Measurements from ENCODE around the gene NTSR1.

NTSR1 gene

GRCh38 chr20:62692801-62693523 lies 15.7 kb upstream of the NTSR1 start:
- in situ Hi-C loops (cut with HindIII; ENCODE audit: low sequenced_read_pairs), result no loop called here

- in situ Hi-C loops (cut with HindIII; ENCODE audit: low sequenced_read_pairs), result no loop called here
These were observed 15.1 kb upstream of the NTSR1 start for GRCh38 chr20:62693524-62693922.

GRCh38 chr20:62694106-62694505 lies 14.5 kb upstream of the NTSR1 start:
- in situ Hi-C loops (cut with HindIII; ENCODE audit: low sequenced_read_pairs), result no loop called here

GRCh38 chr20:62694868-62695267 lies 13.8 kb upstream of the NTSR1 start:
- in situ Hi-C loops (cut with HindIII; ENCODE audit: low sequenced_read_pairs), result no loop called here

GRCh38 chr20:62695448-62696414 lies 12.9 kb upstream of the NTSR1 start:
- in situ Hi-C loops (cut with HindIII; ENCODE audit: low sequenced_read_pairs), result no loop called here

DNA sequence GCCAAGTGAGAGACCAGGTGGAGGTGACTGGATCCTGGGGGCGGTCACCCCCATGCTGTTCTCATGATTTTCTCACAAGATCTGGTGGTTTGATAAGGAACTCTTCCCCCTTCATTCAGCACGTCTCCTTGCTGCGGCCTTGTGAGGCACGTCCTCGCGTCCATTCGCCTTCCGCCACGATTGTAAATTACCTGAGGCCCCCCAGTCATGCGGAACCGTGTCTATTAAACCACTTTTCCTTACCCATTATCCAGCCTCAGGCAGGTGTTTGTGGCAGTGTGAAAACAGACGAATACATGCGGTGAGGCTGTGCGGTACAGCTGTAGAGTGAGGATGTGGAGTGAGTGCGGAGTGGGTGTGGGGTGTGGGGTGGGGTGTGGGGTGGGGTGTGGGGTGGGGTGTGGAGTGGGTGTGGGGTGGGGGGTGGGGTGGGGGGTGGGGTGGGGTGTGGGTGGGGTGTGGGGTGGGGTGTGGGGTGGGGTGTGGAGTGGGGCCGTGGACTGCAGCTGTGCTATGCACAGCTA lies 12.1 kb upstream of the NTSR1 start:
- in situ Hi-C loops (cut with HindIII; ENCODE audit: low sequenced_read_pairs), result no loop called here

DNA sequence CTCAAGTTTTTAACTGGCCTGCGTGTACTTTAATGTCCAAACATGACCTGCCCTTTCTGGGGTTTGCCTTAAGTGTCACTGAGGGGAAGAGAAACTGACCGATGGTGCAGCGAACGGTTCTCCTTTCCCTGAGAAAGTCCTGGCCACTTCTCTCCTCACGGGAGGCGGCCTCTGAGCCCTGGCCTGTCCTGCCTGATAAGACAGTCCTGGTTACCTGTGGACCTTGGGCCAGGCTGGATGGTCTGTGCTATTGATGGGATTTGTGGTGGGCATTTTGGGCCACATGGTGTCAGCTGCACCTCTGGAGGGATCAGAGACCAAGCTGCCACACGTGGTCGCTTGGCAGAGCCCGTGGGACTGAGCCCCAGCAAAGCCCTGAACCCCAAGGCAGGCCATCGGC lies 11.6 kb upstream of the NTSR1 start:
- in situ Hi-C loops (cut with HindIII; ENCODE audit: low sequenced_read_pairs), result no loop called here

DNA sequence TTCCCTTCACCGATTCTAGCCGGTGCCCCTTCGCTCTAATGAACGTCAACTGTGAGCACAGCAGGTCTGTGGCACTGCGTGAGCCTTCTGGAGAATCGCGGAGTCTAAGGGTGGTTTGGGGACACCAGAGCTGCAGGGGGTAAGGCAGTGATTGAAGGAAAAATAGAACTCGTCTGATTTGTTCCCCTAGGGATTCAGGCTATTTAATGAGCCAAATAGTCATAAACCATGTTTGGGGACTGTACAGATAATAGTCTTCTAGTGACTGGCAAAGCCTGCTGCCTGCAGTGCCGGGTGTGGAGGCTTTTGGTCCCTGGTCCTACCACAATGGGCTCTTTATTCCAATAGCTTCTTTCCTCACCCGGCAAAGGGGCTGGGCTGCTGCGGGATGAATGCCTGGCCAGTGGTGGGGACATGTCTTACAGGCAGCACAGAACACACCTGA lies 11.1 kb upstream of the NTSR1 start:
- in situ Hi-C loops (cut with HindIII; ENCODE audit: low sequenced_read_pairs), result no loop called here

- in situ Hi-C loops (cut with HindIII; ENCODE audit: low sequenced_read_pairs), result no loop called here
These were observed 10.4 kb upstream of the NTSR1 start for GRCh38 chr20:62698231-62698630.

DNA sequence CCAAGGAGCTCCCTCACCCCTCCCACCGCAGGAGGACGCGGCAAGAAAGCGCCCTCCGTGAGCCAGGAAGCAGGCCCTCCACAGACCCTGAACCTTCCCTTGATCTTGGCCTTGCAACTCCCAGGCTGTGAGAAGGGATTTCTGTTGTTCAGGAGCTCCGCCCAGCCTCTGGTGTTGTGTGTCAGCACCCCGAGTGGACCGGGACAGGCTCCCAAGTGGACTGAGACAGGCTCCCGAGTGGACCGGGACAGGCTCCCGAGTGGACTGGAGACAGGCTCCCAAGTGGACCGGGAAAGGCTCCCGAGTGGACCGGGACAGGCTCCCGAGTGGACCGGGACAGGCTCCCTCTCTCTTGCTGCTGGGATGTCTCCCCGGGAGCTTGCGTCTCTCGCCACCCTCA lies 9.3 kb upstream of the NTSR1 start:
- in situ Hi-C loops (cut with HindIII; ENCODE audit: low sequenced_read_pairs), result no loop called here

GRCh38 chr20:62699741-62700140 lies 8.9 kb upstream of the NTSR1 start:
- in situ Hi-C loops (cut with HindIII; ENCODE audit: low sequenced_read_pairs), result no loop called here

DNA sequence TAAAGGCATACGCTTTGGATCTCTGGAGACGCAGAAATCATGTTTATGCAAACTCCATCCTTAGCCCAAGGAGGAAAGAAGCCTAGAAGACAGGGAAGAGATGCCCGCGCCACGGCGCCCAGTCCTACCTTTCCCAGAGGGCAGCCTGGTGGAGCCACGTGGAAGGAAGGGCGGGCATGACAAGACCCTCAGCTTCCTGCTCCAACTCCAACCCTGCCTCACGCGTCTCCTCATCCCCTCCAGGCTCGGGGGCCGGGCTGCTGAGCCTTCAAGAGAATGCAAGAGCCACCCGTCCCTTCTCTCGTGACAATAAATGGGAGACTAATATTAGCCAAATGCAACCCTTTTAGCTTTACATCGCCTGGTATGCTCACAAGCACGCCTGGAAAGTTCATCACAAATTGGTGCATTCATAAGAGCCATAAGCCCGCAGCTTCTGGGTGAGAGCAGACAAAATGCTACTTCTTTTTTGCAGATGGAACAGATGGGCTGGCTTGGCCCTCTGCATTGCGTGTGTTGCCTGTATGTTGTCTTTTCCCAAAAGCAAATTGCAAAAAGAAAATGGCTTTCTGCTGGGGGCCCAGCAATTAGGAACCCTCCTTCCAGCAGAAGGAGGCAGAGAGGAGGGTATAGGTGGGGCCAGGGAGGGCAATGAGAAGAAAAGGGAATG lies 8.2 kb upstream of the NTSR1 start:
- in situ Hi-C loops (cut with HindIII; ENCODE audit: low sequenced_read_pairs), result no loop called here

- in situ Hi-C loops (cut with HindIII; ENCODE audit: low sequenced_read_pairs), result no loop called here
These were observed 7.2 kb upstream of the NTSR1 start for GRCh38 chr20:62701161-62702012.

- in situ Hi-C loops (cut with HindIII; ENCODE audit: low sequenced_read_pairs), result no loop called here
These were observed 6.7 kb upstream of the NTSR1 start for GRCh38 chr20:62702013-62702300.

GRCh38 chr20:62702895-62703852 lies 5.5 kb upstream of the NTSR1 start:
- in situ Hi-C loops (cut with HindIII; ENCODE audit: low sequenced_read_pairs), result no loop called here

DNA sequence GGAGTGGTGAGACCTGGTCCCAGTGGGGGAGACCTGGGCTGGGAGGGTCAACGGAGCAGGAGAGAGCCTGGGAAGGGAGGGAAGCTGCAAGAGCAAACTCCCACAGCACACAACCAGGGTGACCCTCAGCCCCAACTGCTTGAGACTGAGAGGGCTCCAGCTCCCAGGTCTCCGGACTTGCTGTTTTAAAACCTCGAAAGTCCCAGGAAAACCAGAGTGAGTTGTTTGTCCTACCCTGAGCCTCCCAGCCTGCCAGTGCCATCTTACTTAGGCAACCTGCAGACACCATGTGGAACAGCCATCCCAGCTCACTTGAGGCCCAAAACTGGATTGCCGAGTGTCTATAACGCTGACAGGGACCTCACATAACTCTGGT lies 4.8 kb upstream of the NTSR1 start:
- in situ Hi-C loops (cut with HindIII; ENCODE audit: low sequenced_read_pairs), result no loop called here

GRCh38 chr20:62704341-62704948 lies 4.2 kb upstream of the NTSR1 start:
- in situ Hi-C loops (cut with HindIII; ENCODE audit: low sequenced_read_pairs), result no loop called here

DNA sequence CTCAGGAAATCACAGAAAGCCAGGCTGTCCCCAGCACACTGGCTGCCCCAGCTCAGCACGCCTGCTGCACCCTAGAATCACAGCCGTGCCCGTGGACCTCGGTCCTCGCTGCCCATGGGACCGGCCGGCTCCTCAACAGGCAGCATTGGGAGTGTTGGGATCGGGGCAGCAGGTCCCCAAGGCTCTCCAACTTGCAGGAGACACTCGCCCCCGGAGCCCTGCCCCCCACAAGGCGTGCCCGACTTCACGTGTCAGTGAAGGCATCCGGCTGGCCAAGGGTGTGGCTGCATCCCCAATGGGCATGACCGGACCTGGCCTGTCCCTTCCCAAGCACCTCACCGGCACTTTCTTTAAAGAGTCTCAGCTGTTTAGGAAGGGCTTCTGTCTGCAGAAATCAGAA lies 3.0 kb upstream of the NTSR1 start:
- in situ Hi-C loops (cut with HindIII; ENCODE audit: low sequenced_read_pairs), result no loop called here

DNA sequence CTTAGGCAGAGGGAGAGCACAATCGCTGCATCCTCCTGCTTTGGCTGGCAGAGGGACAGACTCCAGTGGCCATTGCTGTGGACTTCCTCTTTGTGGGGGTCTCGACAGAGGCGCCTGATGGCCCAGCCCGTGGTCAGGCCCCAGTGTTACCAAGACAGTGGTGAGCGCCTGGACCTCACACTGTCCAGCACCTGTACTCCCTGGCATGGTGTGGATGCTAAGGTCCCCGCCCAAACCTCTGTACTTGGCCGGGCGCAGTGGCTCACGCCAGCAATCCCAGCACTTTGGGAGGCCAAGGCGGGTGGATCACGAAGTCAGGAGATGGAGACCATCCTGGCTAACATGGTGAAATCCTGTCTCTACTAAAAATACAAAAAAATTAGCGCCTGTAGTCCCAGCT lies 2.3 kb upstream of the NTSR1 start:
- in situ Hi-C loops (cut with HindIII; ENCODE audit: low sequenced_read_pairs), result no loop called here
